Measurements from ENCODE around the gene ZNF532. TPM values are rescaled to one million over a fixed set of nuclear protein-coding genes. Genes with fewer than 3 reads are reported as not detected.

Gene ZNF532
- total and polyA plus RNA-seq, 4 experiments from 2014 or later, result 1.1 to 9.2 (median 7.8) TPM; not detected in 1

GRCh38 chr18:58863539-58864145, 1.0 kb upstream of the ZNF532 start:
- peak; percentile 23 to 56 (median 27) for DNase-seq
- peaks cover 8% of the 10 kb centered on the region for H3K4me1 ChIP-seq (ENCODE audit: insufficient read depth, low read length)

GRCh38 chr18:58865033-58865590, 435 bp downstream of the ZNF532 start:
- Mint-ChIP-seq H3K4me1 (peaks cover 9 to 34% (median 13%) of the 10 kb centered on the region in 4 donors), H3K9me3 (peaks cover 0 to 5% (median under 1%) of the 10 kb centered on the region in 8 donors), H3K27ac (peak overlapping the region in 2 of 7 donors; percentile 46 to 78), H3K36me3 (peaks cover 4 to 9% of the 10 kb centered on the region in 2 donors), H3K4me3 (peak overlapping the region in 7 of 8 donors; percentile 7 to 68 (median 36)), H3K27me3 (peaks cover 37 to 40% of the 10 kb centered on the region in 2 donors)
- ChIA-PET POLR2A (ENCODE audit: partially characterized antibody) (interaction anchor here (0.7 to 0.9 kb wide), 2 partner anchors 12 to 97 kb away, joined by 3 read pairs; no protein-coding TSS in a partner anchor), CTCF (ENCODE audit: partially characterized antibody) (interaction anchor here (1.0 kb wide), 1 partner anchor 21 kb away, joined by 3 read pairs; no protein-coding TSS in a partner anchor)
- no peak for DNase-seq
- Histone ChIP-seq H3K27ac (ENCODE audit: low read depth, low read length) (no peak overlapping the region), H3K4me1 (ENCODE audit: insufficient read depth, low read length) (peaks cover 8% of the 10 kb centered on the region), H3K9me3 (ENCODE audit: control insufficient read depth in 1 of 2, low read length in 2 of 2) (no peaks in the 10 kb centered on the region), H3K4me3 (ENCODE audit: low read length in 2 of 2) (no peak overlapping the region), H3K36me3 (ENCODE audit: insufficient read depth, low read length) (no peaks in the 10 kb centered on the region), H3K27me3 (ENCODE audit: insufficient read depth, low read length) (peaks cover 9% of the 10 kb centered on the region)
- intact Hi-C loops (cut with micrococcal nuclease), result no loop called here

More at GRCh38 chr18:58863539-58864145, 1.0 kb upstream of the ZNF532 start:
- CTCF ChIA-PET (ENCODE audit: partially characterized antibody), result no interaction called here
- POLR2A ChIA-PET (ENCODE audit: partially characterized antibody), result no interaction called here
- no peaks in the 10 kb centered on the region for H3K36me3 ChIP-seq (ENCODE audit: insufficient read depth, low read length)
- Mint-ChIP-seq H3K9me3 (peaks cover 0 to 5% (median 0%) of the 10 kb centered on the region in 8 donors), H3K4me3 (peak overlapping the region in 7 of 8 donors; percentile 3 to 69 (median 51)), H3K27me3 (peaks cover 34 to 39% of the 10 kb centered on the region in 2 donors), H3K4me1 (peaks cover 9 to 34% (median 15%) of the 10 kb centered on the region in 4 donors), H3K27ac (peak overlapping the region in 1 of 7 donors; percentile 84), H3K36me3 (peaks cover 4 to 9% of the 10 kb centered on the region in 2 donors)
- intact Hi-C loops (cut with micrococcal nuclease), result no loop called here
- H3K9me3 ChIP-seq (ENCODE audit: control insufficient read depth in 1 of 2, low read length in 2 of 2), result no peaks in the 10 kb centered on the region
- peaks cover 9% of the 10 kb centered on the region for H3K27me3 ChIP-seq (ENCODE audit: insufficient read depth, low read length)
- H3K4me3 ChIP-seq (ENCODE audit: low read length in 2 of 2), result no peak overlapping the region
- no peak overlapping the region for H3K27ac ChIP-seq (ENCODE audit: low read depth, low read length)

- no peak overlapping the region for H3K4me3 ChIP-seq (ENCODE audit: low read length in 2 of 2)
- no peak overlapping the region for H3K4me3 Mint-ChIP-seq
- peaks cover 41 to 42% of the 10 kb centered on the region in 2 donors for H3K27me3 Mint-ChIP-seq
- no peak overlapping the region for H3K27ac ChIP-seq (ENCODE audit: low read depth, low read length)
- peaks cover 8% of the 10 kb centered on the region for H3K4me1 ChIP-seq (ENCODE audit: insufficient read depth, low read length)
- peaks cover 4 to 9% of the 10 kb centered on the region in 2 donors for H3K36me3 Mint-ChIP-seq
- CTCF ChIA-PET (ENCODE audit: partially characterized antibody), result no interaction called here
- no peak for DNase-seq
- peaks cover 0 to 5% (median under 1%) of the 10 kb centered on the region in 8 donors for H3K9me3 Mint-ChIP-seq
- no peaks in the 10 kb centered on the region for H3K36me3 ChIP-seq (ENCODE audit: insufficient read depth, low read length)
- no peaks in the 10 kb centered on the region for H3K9me3 ChIP-seq (ENCODE audit: control insufficient read depth in 1 of 2, low read length in 2 of 2)
- POLR2A ChIA-PET (ENCODE audit: partially characterized antibody), result no interaction called here
- H3K27me3 ChIP-seq (ENCODE audit: insufficient read depth, low read length), result peaks cover 9% of the 10 kb centered on the region
- H3K4me1 Mint-ChIP-seq, result peaks cover 9 to 34% (median 13%) of the 10 kb centered on the region in 4 donors
- H3K27ac Mint-ChIP-seq, result no peak overlapping the region
- intact Hi-C loops (cut with micrococcal nuclease), result no loop called here
Measured at GRCh38 chr18:58865701-58866065, 1.0 kb downstream of the ZNF532 start.

GRCh38 chr18:58866066-58866772, 1.5 kb downstream of the ZNF532 start:
- no peaks in the 10 kb centered on the region for H3K9me3 ChIP-seq (ENCODE audit: control insufficient read depth in 1 of 2, low read length in 2 of 2)
- peaks cover 9% of the 10 kb centered on the region for H3K27me3 ChIP-seq (ENCODE audit: insufficient read depth, low read length)
- H3K27ac Mint-ChIP-seq, result no peak overlapping the region
- peaks cover 41% of the 10 kb centered on the region in 2 donors for H3K27me3 Mint-ChIP-seq
- ChIA-PET POLR2A (ENCODE audit: partially characterized antibody) (no interaction called here), CTCF (ENCODE audit: partially characterized antibody) (no interaction called here)
- no peak for DNase-seq
- no peak overlapping the region for H3K4me3 ChIP-seq (ENCODE audit: low read length in 2 of 2)
- intact Hi-C loops (cut with micrococcal nuclease), result no loop called here
- peaks cover 9 to 34% (median 13%) of the 10 kb centered on the region in 4 donors for H3K4me1 Mint-ChIP-seq
- peaks cover 8% of the 10 kb centered on the region for H3K4me1 ChIP-seq (ENCODE audit: insufficient read depth, low read length)
- no peak overlapping the region for H3K27ac ChIP-seq (ENCODE audit: low read depth, low read length)
- H3K36me3 ChIP-seq (ENCODE audit: insufficient read depth, low read length), result no peaks in the 10 kb centered on the region
- H3K4me3 Mint-ChIP-seq, result peak overlapping the region in 1 of 8 donors; percentile 45
- H3K9me3 Mint-ChIP-seq, result peaks cover 0 to 5% (median under 1%) of the 10 kb centered on the region in 8 donors
- peaks cover 4 to 9% of the 10 kb centered on the region in 2 donors for H3K36me3 Mint-ChIP-seq

GRCh38 chr18:58866773-58867150, 2.1 kb downstream of the ZNF532 start:
- Mint-ChIP-seq H3K9me3 (peaks cover 0 to 5% (median under 1%) of the 10 kb centered on the region in 8 donors), H3K27ac (no peak overlapping the region), H3K36me3 (peaks cover 4 to 9% of the 10 kb centered on the region in 2 donors), H3K4me1 (peaks cover 9 to 30% (median 13%) of the 10 kb centered on the region in 4 donors), H3K4me3 (peak overlapping the region in 1 of 8 donors; percentile 45), H3K27me3 (peaks cover 36 to 40% of the 10 kb centered on the region in 2 donors)
- H3K36me3 ChIP-seq (ENCODE audit: insufficient read depth, low read length), result no peaks in the 10 kb centered on the region
- intact Hi-C loops (cut with micrococcal nuclease), result no loop called here
- CTCF ChIA-PET (ENCODE audit: partially characterized antibody), result no interaction called here
- H3K4me3 ChIP-seq (ENCODE audit: low read length in 2 of 2), result no peak overlapping the region
- POLR2A ChIA-PET (ENCODE audit: partially characterized antibody), result no interaction called here
- no peaks in the 10 kb centered on the region for H3K9me3 ChIP-seq (ENCODE audit: control insufficient read depth in 1 of 2, low read length in 2 of 2)
- H3K27ac ChIP-seq (ENCODE audit: low read depth, low read length), result no peak overlapping the region
- H3K4me1 ChIP-seq (ENCODE audit: insufficient read depth, low read length), result peaks cover 8% of the 10 kb centered on the region
- DNase-seq, result no peak
- H3K27me3 ChIP-seq (ENCODE audit: insufficient read depth, low read length), result peaks cover 9% of the 10 kb centered on the region

GRCh38 chr18:58867281-58867961, 2.7 kb downstream of the ZNF532 start:
- Histone ChIP-seq H3K4me3 (ENCODE audit: low read length in 2 of 2) (no peak overlapping the region), H3K27ac (ENCODE audit: low read depth, low read length) (no peak overlapping the region), H3K36me3 (ENCODE audit: insufficient read depth, low read length) (no peaks in the 10 kb centered on the region), H3K4me1 (ENCODE audit: insufficient read depth, low read length) (peaks cover 3% of the 10 kb centered on the region), H3K27me3 (ENCODE audit: insufficient read depth, low read length) (peaks cover 4% of the 10 kb centered on the region), H3K9me3 (ENCODE audit: control insufficient read depth in 1 of 2, low read length in 2 of 2) (no peaks in the 10 kb centered on the region)
- ChIA-PET CTCF (ENCODE audit: partially characterized antibody) (no interaction called here), POLR2A (ENCODE audit: partially characterized antibody) (no interaction called here)
- Mint-ChIP-seq H3K27ac (no peak overlapping the region), H3K9me3 (peaks cover 0 to 5% (median under 1%) of the 10 kb centered on the region in 8 donors), H3K4me3 (no peak overlapping the region), H3K4me1 (peaks cover 8 to 25% (median 12%) of the 10 kb centered on the region in 4 donors), H3K27me3 (peaks cover 32 to 36% of the 10 kb centered on the region in 2 donors), H3K36me3 (peaks cover 4 to 9% of the 10 kb centered on the region in 2 donors)
- intact Hi-C loops (cut with micrococcal nuclease), result no loop called here
- no peak for DNase-seq

All from CD4-positive, alpha-beta memory T cell (primary cell).